ENCODE results near the gene SOCS6. TPM values are rescaled to one million over a fixed set of nuclear protein-coding genes. Genes with fewer than 3 reads are reported as not detected.

The SOCS6 gene
- total and polyA plus RNA-seq, 12 donors: 6.1 to 31.8 (median 20.0) TPM

GRCh38 chr18:70295192-70296188 lies 6.6 kb downstream of the SOCS6 start:
- peak overlapping the region in 8 of 10 donors; percentile 17 to 81 (median 38) for H3K27ac ChIP-seq
- H3K4me3 ChIP-seq: peak overlapping the region in 1 of 10 donors; percentile 18
- ATAC-seq (peak in 4 of 8 donors; percentile 18 to 34 (median 24)), DNase-seq (no peak)
- TF ChIP-seq, protein P1, sequence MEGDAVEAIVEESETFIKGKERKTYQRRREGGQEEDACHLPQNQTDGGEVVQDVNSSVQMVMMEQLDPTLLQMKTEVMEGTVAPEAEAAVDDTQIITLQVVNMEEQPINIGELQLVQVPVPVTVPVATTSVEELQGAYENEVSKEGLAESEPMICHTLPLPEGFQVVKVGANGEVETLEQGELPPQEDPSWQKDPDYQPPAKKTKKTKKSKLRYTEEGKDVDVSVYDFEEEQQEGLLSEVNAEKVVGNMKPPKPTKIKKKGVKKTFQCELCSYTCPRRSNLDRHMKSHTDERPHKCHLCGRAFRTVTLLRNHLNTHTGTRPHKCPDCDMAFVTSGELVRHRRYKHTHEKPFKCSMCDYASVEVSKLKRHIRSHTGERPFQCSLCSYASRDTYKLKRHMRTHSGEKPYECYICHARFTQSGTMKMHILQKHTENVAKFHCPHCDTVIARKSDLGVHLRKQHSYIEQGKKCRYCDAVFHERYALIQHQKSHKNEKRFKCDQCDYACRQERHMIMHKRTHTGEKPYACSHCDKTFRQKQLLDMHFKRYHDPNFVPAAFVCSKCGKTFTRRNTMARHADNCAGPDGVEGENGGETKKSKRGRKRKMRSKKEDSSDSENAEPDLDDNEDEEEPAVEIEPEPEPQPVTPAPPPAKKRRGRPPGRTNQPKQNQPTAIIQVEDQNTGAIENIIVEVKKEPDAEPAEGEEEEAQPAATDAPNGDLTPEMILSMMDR (IDR thresholded peaks at IDR 0.05): no peak
- no peaks in the 10 kb centered on the region for H3K36me3 ChIP-seq
- H3K9me3 ChIP-seq: no peaks in the 10 kb centered on the region
- 31 to 35% methylated on average over 8 of the region's 8 CpGs for WGBS, 2 donors
- intact Hi-C loops (cut with DNase I): loop anchor here in 6 of 10 donors (5.0 to 10.0 kb wide), 3 partner anchors 37 to 139 kb away; no protein-coding TSS in a partner anchor
- H3K4me1 ChIP-seq: peaks cover 9 to 92% (median 63%) of the 10 kb centered on the region in 9 donors
- no peaks in the 10 kb centered on the region for H3K27me3 ChIP-seq

DNA sequence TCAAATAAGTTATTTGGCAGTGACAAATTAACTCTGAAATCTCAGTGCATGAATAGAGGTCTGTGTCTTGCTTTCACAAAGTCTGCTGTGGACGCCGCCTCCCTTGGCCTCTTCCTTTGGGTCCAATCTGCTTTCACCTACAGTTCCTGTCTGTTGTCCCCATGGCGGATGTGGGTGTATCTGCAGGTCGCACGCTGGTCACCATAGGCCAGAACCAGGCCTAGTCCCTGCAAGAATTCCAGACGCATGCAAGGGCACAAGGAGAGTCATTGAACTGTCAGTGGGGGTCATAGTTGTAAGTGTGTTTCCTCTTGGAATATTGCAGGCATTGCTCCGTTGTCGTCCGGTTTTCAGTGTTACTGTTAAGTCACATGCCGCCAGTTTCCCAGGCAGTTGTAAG lies 7.4 kb downstream of the SOCS6 start:
- intact Hi-C loops (cut with DNase I): loop anchor here in 6 of 10 donors (5.0 to 10.0 kb wide), 3 partner anchors 36 to 139 kb away; no protein-coding TSS in a partner anchor
- H3K27ac ChIP-seq: peak overlapping the region in 8 of 10 donors; percentile 17 to 81 (median 38)
- TF ChIP-seq, protein P1 (IDR thresholded peaks at IDR 0.05): no peak
- H3K4me1 ChIP-seq: peaks cover 7 to 92% (median 59%) of the 10 kb centered on the region in 9 donors
- no peaks in the 10 kb centered on the region for H3K9me3 ChIP-seq
- peak overlapping the region in 3 of 10 donors; percentile 15 to 18 (median 17) for H3K4me3 ChIP-seq
- no peaks in the 10 kb centered on the region for H3K36me3 ChIP-seq
- 24 to 31% methylated on average over 10 of the region's 10 CpGs for WGBS, 2 donors
- ATAC-seq (peak; percentile 74 to 86 (median 80)), DNase-seq (peak; percentile 21 to 47)
- no peaks in the 10 kb centered on the region for H3K27me3 ChIP-seq

GRCh38 chr18:70296781-70297180 lies 7.9 kb downstream of the SOCS6 start:
- intact Hi-C loops (cut with DNase I): loop anchor here in 6 of 10 donors (5.0 to 10.0 kb wide), 3 partner anchors 36 to 138 kb away; no protein-coding TSS in a partner anchor
- ATAC-seq: no peak
- H3K36me3 ChIP-seq: no peaks in the 10 kb centered on the region
- no peaks in the 10 kb centered on the region for H3K27me3 ChIP-seq
- H3K4me1 ChIP-seq: peaks cover 7 to 92% (median 56%) of the 10 kb centered on the region in 9 donors
- H3K4me3 ChIP-seq: peak overlapping the region in 3 of 10 donors; percentile 15 to 18 (median 17)
- 84 to 87% methylated on average over 2 of the region's 2 CpGs for WGBS, 2 donors
- no peak for DNase-seq
- TF ChIP-seq, protein P1 (IDR thresholded peaks at IDR 0.05): no peak
- no peaks in the 10 kb centered on the region for H3K9me3 ChIP-seq
- H3K27ac ChIP-seq: peak overlapping the region in 8 of 10 donors; percentile 15 to 81 (median 33)

DNA sequence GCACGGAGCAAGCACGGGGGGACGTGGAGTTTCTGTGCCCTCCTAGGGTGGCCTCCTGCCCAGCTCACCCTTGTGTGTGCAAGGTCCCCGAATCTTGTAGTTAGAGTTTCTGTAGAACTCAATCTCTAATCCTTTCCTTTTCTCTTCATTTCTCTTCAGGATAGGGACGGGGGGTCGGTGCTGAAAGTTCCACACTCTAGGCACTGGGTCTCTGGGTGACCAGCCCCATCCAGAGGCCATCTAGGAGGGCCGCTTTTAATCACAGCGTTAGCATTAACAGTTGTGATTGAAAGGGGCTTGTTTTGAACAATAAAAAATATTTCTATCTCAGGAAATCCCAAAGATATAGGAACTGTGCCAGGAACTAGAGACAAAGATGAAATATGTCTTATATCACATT lies 10.5 kb downstream of the SOCS6 start:
- no peak overlapping the region for H3K4me3 ChIP-seq
- H3K9me3 ChIP-seq: no peaks in the 10 kb centered on the region
- no peak overlapping the region for H3K27ac ChIP-seq
- TF ChIP-seq, protein P1 (IDR thresholded peaks at IDR 0.05): peak in 1 of 9 donors; percentile 17
- intact Hi-C loops (cut with DNase I): loop anchor here in 6 of 10 donors (5.0 to 10.0 kb wide), 3 partner anchors 33 to 135 kb away; no protein-coding TSS in a partner anchor
- H3K27me3 ChIP-seq: no peaks in the 10 kb centered on the region
- ATAC-seq (peak in 1 of 8 donors; percentile 11), DNase-seq (no peak)
- no peaks in the 10 kb centered on the region for H3K36me3 ChIP-seq
- 65 to 67% methylated on average over 8 of the region's 8 CpGs for WGBS, 2 donors
- peaks cover 5 to 89% (median 49%) of the 10 kb centered on the region in 9 donors for H3K4me1 ChIP-seq
